B cell (primary cell): ENCODE data around the gene MRPS2. TPM values are rescaled to one million over a fixed set of nuclear protein-coding genes. Genes with fewer than 3 reads are reported as not detected.

ENCODE experiments used
- ATAC-seq: fragments of 200-7000 bp; cut with Tn5 transposase; one replicate; pipeline ENCODE4 v1.10.0; 2021; ENCODE audit warnings: low read depth, mild to moderate bottlenecking, moderate number of reproducible peaks, moderate library complexity
- CTCF ChIA-PET: fragments of 350-600 bp; sonication (Branson Sonifier 250); formaldehyde crosslinking; loops from one replicate; lab custom pipeline; 2021; ENCODE audit warnings: antibody characterized with exemption, inconsistent platforms; lab: Charles Lee
- POLR2A ChIA-PET: fragments of 350-600 bp; sonication (Branson Sonifier 250); formaldehyde crosslinking; loops from one replicate; lab custom pipeline; 2021; ENCODE audit warnings: antibody characterized with exemption; lab: Charles Lee
- DNase-seq: peaks from one replicate; pipeline ENCODE4 v3.0.0; 2013
- H2AFZ ChIP-seq: 2 replicates; pipeline ENCODE4 v1.6.1; 2012; ENCODE audit warnings: mild to moderate bottlenecking, low read depth, low read length; ENCODE audit not compliant: insufficient read depth, poor library complexity, severe bottlenecking
- H3K27ac ChIP-seq, 2 donors: 1 replicate in 1 of 2; 2 replicates in 1 of 2; pipeline ENCODE4 v1.5.1; 2012 to 2013; ENCODE audit warnings: low read length in 2 of 2, mild to moderate bottlenecking in 2 of 2, moderate library complexity in 1 of 2
- H3K27me3 ChIP-seq, 4 experiments: fragments of 200-600 bp in 1 of 4; sonication (generic) in 1 of 4; replicated peaks in 1 of 4; 1 replicate in 2 of 4; 2 replicates in 2 of 4; pipeline versions ENCODE4 v1.6.1 to v1.7.0; 2013 to 2016; ENCODE audit warnings: low read length in 3 of 4, mild to moderate bottlenecking in 2 of 4, mixed read lengths in 1 of 4, moderate library complexity in 1 of 4; ENCODE audit not compliant: insufficient read depth in 4 of 4, control insufficient read depth in 3 of 4; ENCODE audit errors: control extremely low read depth in 1 of 4
- H3K36me3 ChIP-seq, 2 experiments: replicated peaks in 1 of 2; 1 replicate in 1 of 2; 2 replicates in 1 of 2; pipeline versions ENCODE4 v1.6.1 to v1.7.1; 2013; ENCODE audit warnings: low read length in 1 of 2; ENCODE audit not compliant: insufficient read depth in 2 of 2, control insufficient read depth in 1 of 2; ENCODE audit errors: control extremely low read depth in 1 of 2, extremely low read depth in 1 of 2
- H3K4me1 ChIP-seq, 2 donors: fragments of 200-600 bp in 1 of 2; sonication (generic) in 1 of 2; 1 replicate in 1 of 2; 2 replicates in 1 of 2; pipeline versions ENCODE4 v1.5.1 to v1.6.1; 2013 to 2017; ENCODE audit warnings: low read length in 2 of 2; ENCODE audit not compliant: control insufficient read depth in 2 of 2, insufficient read depth in 2 of 2
- H3K4me2 ChIP-seq: replicated peaks from 2 replicates; pipeline ENCODE3; 2012; ENCODE audit warnings: mild to moderate bottlenecking, low read depth, low read length; ENCODE audit not compliant: poor library complexity, severe bottlenecking
- H3K4me3 ChIP-seq, 5 experiments: fragments of 200-600 bp in 1 of 5; sonication (generic) in 1 of 5; 1 replicate in 3 of 5; 2 replicates in 2 of 5; pipeline versions ENCODE4 v1.5.1 to v1.7.0; 2011 to 2016; ENCODE audit warnings: low read length in 4 of 5, mild to moderate bottlenecking in 4 of 5, low read depth in 2 of 5, control low read depth in 1 of 5, moderate library complexity in 1 of 5; ENCODE audit not compliant: insufficient read depth in 1 of 5; ENCODE audit errors: control extremely low read depth in 1 of 5, extremely low read depth in 1 of 5
- H3K79me2 ChIP-seq: fragments of 200-600 bp; sonication (generic); one replicate; pipeline ENCODE4 v1.6.0; 2016; ENCODE audit warnings: low read length; ENCODE audit not compliant: control insufficient read depth, insufficient read depth
- H3K9ac ChIP-seq: fragments of 200-600 bp; sonication (generic); 2 replicates; pipeline ENCODE4 v1.6.1; 2017; ENCODE audit warnings: mild to moderate bottlenecking, low read length, moderate library complexity
- H3K9me3 ChIP-seq, 3 donors: one replicate each; pipeline versions ENCODE4 v1.6.1 to v1.7.1; 2013; ENCODE audit warnings: low read length in 2 of 3; ENCODE audit not compliant: control insufficient read depth in 2 of 3, insufficient read depth in 1 of 3; ENCODE audit errors: control extremely low read depth in 1 of 3
- H4K20me1 ChIP-seq: 2 replicates; pipeline ENCODE4 v1.6.0; 2012; ENCODE audit warnings: mild to moderate bottlenecking, low read length; ENCODE audit not compliant: insufficient read depth, control insufficient read depth, poor library complexity, severe bottlenecking
- H3K27ac Mint-ChIP-seq: one replicate; pipeline ENCODE4 v1.8.0; 2021; ENCODE audit warnings: mixed read lengths
- H3K27me3 Mint-ChIP-seq: one replicate; pipeline ENCODE4 v1.8.0; 2021; ENCODE audit warnings: mixed read lengths
- H3K4me1 Mint-ChIP-seq: one replicate; pipeline ENCODE4 v1.8.0; 2021; ENCODE audit warnings: mixed read lengths
- H3K4me3 Mint-ChIP-seq: one replicate; pipeline ENCODE4 v1.8.0; 2021; ENCODE audit warnings: mixed read lengths
- H3K9me3 Mint-ChIP-seq: one replicate; pipeline ENCODE4 v1.8.0; 2022; ENCODE audit warnings: mixed read lengths; ENCODE audit not compliant: insufficient read depth
- EZH2 ChIP-seq: IDR thresholded peaks from 2 replicates; pipeline ENCODE4 v1.6.1; 2012; ENCODE audit warnings: borderline replicate concordance, low read depth, mild to moderate bottlenecking, moderate library complexity, low read length; ENCODE audit not compliant: insufficient read depth, poor library complexity, severe bottlenecking
- WGBS: methylation state at CpG from one replicate; pipeline ENCODE4 v1.1.5; 2013; ENCODE audit warnings: missing lambda C conversion rate; ENCODE audit not compliant: insufficient coverage; 5-methylcytosine and 5-hydroxymethylcytosine counted together
- intact Hi-C: fragments of 100-400 bp; cut with micrococcal nuclease; formaldehyde crosslinking; loops from one replicate; pipeline ENCODE4 v1.10.0; 2022
- polyA plus RNA-seq: library from polyadenylated mRNA; depleted of rRNA; stranded (reverse); fragments of >200 nt; gene quantifications from 2 replicates; pipeline ENCODE4 v1.2.3, GENCODE V29; 2012
- total RNA-seq, 2 donors: library from RNA; stranded (reverse); fragments of 120-200 nt in 1 of 2; gene quantifications; 1 replicate in 1 of 2; 2 replicates in 1 of 2; pipeline versions ENCODE4 v1.2.3 to v1.2.4, GENCODE V29; 2013 to 2022
- TF ChIP-seq, protein P1 (sequence below): fragments of 200-600 bp; IDR thresholded peaks from one replicate; pipeline ENCODE4 v1.8.0; 2022; ENCODE audit warnings: antibody characterized with exemption, mild to moderate bottlenecking

The MRPS2 gene
- total and polyA plus RNA-seq, 2 donors (not counting 1 experiment from before 2014, with no cell fraction given) = 26.7 to 55.1 TPM

DNA sequence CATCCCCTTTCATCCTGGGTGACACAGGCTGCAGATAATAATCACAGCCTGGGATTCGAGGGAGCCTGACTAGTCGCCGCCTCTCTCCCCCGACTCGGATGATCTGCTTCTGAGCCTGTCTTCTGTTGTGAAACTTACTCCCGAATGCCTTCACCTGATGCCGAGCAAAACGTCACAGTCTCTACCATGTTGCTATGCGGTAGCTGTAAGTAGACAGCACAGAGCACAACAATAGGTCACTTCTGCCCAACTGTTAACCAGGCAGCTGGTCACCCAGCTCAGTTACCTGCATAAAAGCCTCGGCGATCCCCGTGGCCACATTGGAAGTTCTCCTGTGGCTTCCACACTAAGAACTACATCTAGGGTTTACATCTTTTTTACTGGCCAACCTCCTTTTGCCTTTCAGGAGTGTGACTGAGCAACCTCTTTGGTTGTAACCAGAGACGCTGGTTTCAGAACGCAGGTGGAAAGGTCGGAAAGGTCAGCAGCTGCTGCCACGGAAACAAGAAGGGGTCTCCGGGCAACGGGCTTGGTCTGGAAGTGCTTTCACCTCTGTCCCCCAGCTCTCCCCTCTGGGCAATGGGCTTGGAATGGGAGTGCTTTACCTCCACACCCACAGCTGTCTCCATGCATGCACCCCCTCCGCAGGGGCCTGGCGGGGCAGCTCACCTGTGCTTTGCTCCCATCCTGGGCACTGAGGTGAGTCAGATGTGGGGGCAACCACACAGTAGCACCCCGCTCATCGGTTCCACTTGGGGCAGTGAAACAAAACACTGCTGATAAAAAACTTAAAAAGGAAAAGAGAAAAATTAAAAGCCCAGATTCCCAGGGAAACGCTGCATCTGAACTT, 28.5 kb upstream of the MRPS2 start:
- Histone ChIP-seq H3K9ac (no peak overlapping the region), H3K4me2 (no peak overlapping the region), H3K36me3 (no peaks in the 10 kb centered on the region), H3K27me3 (peaks cover 0 to 7% (median 0%) of the 10 kb centered on the region in 4 experiments), H3K9me3 (no peaks in the 10 kb centered on the region), H3K4me3 (no peak overlapping the region), H2AFZ (no peak overlapping the region), H3K4me1 (no peaks in the 10 kb centered on the region), H3K27ac (no peak overlapping the region), H3K79me2 (no peaks in the 10 kb centered on the region), H4K20me1 (no peaks in the 10 kb centered on the region)
- WGBS = 91% methylated on average over 23 of the region's 23 CpGs
- Mint-ChIP-seq H3K4me3 (no peak overlapping the region), H3K27ac (no peak overlapping the region), H3K27me3 (peaks cover 22% of the 10 kb centered on the region), H3K4me1 (no peaks in the 10 kb centered on the region), H3K9me3 (no peaks in the 10 kb centered on the region)
- TF ChIP-seq, protein P1, sequence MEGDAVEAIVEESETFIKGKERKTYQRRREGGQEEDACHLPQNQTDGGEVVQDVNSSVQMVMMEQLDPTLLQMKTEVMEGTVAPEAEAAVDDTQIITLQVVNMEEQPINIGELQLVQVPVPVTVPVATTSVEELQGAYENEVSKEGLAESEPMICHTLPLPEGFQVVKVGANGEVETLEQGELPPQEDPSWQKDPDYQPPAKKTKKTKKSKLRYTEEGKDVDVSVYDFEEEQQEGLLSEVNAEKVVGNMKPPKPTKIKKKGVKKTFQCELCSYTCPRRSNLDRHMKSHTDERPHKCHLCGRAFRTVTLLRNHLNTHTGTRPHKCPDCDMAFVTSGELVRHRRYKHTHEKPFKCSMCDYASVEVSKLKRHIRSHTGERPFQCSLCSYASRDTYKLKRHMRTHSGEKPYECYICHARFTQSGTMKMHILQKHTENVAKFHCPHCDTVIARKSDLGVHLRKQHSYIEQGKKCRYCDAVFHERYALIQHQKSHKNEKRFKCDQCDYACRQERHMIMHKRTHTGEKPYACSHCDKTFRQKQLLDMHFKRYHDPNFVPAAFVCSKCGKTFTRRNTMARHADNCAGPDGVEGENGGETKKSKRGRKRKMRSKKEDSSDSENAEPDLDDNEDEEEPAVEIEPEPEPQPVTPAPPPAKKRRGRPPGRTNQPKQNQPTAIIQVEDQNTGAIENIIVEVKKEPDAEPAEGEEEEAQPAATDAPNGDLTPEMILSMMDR = no peak
- no peak for TF ChIP-seq EZH2
- ChIA-PET CTCF (no interaction called here), POLR2A (no interaction called here)
- intact Hi-C loops = no loop called here
- ATAC-seq = no peak
- no peak for DNase-seq

DNA sequence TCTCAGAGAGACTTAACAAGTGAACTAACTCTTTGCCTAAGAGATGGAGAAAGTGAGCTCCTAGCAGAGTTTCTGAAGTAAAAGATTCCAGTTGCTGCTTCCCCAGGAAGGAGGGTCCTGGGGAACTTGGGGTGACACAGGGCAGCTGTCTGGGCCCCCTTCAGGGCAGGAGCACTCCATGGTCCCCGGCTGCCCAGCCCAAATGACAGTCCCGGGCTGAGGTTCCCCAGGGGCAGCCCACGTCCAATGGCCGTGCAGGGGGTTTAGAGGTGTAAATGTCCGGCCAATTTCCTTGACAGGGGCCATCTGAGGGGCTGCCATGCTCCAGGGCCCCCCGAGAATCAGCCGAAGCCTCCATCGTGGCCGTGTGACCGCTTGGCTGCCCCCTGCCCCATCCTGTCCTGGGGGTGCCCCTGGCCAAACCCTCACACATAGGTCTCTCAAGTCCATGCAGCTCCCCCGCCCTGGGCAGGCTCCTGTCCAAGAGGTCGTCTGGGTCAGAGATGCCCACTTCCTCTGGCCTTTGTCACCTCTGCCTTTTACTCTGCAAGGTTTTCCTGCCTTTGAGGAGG, 26.4 kb upstream of the MRPS2 start:
- DNase-seq (no peak), ATAC-seq (no peak)
- ChIA-PET CTCF (interaction anchor here (1.1 to 1.4 kb wide), 2 partner anchors 26 to 31 kb away, joined by 3 read pairs; no protein-coding TSS in a partner anchor), POLR2A (no interaction called here)
- Histone ChIP-seq H3K27me3 (peaks cover 0 to 11% (median 0%) of the 10 kb centered on the region in 4 experiments), H3K4me3 (no peak overlapping the region), H3K27ac (no peak overlapping the region), H3K4me2 (no peak overlapping the region), H3K9me3 (no peaks in the 10 kb centered on the region), H3K9ac (no peak overlapping the region), H4K20me1 (no peaks in the 10 kb centered on the region), H3K36me3 (no peaks in the 10 kb centered on the region), H2AFZ (no peak overlapping the region), H3K79me2 (no peaks in the 10 kb centered on the region), H3K4me1 (no peaks in the 10 kb centered on the region)
- Mint-ChIP-seq H3K9me3 (no peaks in the 10 kb centered on the region), H3K27ac (no peak overlapping the region), H3K4me1 (peaks cover 4% of the 10 kb centered on the region), H3K4me3 (no peak overlapping the region), H3K27me3 (peaks cover 13% of the 10 kb centered on the region)
- TF ChIP-seq EZH2 = no peak
- TF ChIP-seq, protein P1 = no peak
- intact Hi-C loops = no loop called here
- WGBS = 84% methylated on average over 12 of the region's 12 CpGs
